CD4-positive, alpha-beta T cell treated with Interleukin-4 for 4 hours (primary cell): ENCODE results near the gene AMHR2.
"Not testable (repeated sequence)": the region's sequence is repeated elsewhere in the genome, so short reads cannot be mapped to it uniquely, and the experiment has no call there.

Experiments used
- DNase-seq: peaks from one replicate; pipeline ENCODE4 v3.0.0-alpha.2; 2020

The AMHR2 gene

GRCh38 chr12:53423597-53423996 lies at the start of gene AMHR2:
Gene AMHR2, plus strand, starts transcription at chr12:53423855. Its CDS starts 80 bp downstream, at chr12:53423935.
- DNase-seq = no peak

- not testable (repeated sequence) for DNase-seq
Observed at GRCh38 chr12:53374277-53374676, 49.4 kb upstream of the AMHR2 start.

- no peak for DNase-seq
Observed at GRCh38 chr12:53376747-53377146, 46.9 kb upstream of the AMHR2 start.

DNA sequence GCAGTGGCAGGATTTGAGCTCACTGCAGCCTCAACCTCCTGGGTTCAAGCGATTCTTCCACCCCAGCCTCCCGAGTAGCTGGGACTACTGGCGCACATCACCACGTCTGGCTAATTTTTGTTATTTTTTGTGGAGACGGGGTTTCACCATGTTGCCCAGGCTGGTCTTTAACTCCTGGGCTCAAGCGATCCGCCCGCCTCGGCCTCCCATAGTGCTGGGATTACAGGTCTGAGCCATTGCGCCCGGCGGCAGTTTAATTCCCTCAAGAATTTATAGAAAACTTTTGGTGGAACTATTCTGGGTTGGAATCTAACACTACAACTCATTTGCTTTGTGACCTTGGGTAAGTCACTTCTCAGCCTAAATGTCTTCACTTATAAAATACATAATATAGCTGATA lies 45.4 kb upstream of the AMHR2 start:
- no peak for DNase-seq

- DNase-seq = no peak
Observed at GRCh38 chr12:53378724-53379388, 44.8 kb upstream of the AMHR2 start.

DNA sequence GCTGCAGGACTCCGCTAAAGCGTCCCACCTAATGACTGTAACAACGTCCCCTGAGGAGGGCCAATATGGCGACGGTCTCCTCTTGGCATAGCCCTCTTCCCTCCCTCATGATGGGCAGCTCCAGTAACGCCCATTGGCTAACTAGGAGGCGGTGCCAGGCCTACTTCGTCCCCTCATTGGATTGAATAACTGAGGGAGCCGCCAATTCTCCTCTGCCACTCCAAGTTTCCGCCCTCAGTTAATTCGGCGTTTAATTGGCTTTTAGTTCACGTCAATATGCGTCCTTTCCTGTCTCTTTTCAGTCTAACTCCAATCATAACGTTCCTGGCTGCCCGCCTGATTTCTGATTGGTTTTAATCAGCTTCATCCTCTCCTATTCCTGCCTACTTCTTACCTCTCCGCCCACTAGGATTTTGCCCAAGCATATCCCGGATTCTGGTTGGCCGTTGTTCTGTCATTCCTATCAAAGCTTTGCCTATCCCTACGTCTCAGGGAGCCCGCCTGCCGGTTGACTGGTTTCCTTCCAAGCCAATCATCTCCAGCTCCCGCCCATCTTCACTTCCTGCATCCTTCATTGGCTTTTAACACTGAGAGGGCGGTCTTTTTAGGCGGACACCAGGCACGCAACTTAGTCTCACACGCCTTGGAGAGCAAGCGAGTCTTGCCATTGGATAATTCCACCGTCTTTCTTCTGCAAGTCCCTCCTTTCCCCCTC lies 44.1 kb upstream of the AMHR2 start:
- DNase-seq = peak; percentile 100

GRCh38 chr12:53380104-53380793 lies 43.4 kb upstream of the AMHR2 start, which contains the start of gene SP1:
Gene SP1, plus strand, starts transcription at chr12:53380176. Its CDS starts 116 bp downstream, at chr12:53380292.
- DNase-seq = peak; percentile 90

GRCh38 chr12:53380794-53381730 lies 42.6 kb upstream of the AMHR2 start:
- no peak for DNase-seq

DNA sequence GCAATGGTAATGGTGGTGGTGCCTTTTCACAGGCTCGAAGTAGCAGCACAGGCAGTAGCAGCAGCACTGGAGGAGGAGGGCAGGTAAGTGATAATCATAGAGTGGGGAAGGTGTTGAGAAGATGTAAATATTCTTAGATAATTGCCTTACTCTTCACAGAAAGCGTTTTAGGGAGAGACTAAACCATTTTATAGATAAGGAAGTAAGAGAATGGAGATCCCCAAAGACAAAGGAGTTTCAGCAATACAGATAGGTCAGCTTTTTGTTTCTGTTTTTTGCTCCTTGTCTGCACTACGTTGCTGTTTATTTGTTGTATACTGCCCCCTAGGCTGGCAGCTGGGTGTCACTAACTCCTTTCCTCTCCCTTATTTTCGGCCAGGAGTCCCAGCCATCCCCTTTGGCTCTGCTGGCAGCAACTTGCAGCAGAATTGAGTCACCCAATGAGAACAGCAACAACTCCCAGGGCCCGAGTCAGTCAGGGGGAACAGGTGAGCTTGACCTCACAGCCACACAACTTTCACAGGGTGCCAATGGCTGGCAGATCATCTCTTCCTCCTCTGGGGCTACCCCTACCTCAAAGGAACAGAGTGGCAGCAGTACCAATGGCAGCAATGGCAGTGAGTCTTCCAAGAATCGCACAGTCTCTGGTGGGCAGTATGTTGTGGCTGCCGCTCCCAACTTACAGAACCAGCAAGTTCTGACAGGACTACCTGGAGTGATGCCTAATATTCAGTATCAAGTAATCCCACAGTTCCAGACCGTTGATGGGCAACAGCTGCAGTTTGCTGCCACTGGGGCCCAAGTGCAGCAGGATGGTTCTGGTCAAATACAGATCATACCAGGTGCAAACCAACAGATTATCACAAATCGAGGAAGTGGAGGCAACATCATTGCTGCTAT lies 41.7 kb upstream of the AMHR2 start:
- DNase-seq = peak; percentile 64

- no peak for DNase-seq
Observed at GRCh38 chr12:53383258-53383657, 40.4 kb upstream of the AMHR2 start.

DNA sequence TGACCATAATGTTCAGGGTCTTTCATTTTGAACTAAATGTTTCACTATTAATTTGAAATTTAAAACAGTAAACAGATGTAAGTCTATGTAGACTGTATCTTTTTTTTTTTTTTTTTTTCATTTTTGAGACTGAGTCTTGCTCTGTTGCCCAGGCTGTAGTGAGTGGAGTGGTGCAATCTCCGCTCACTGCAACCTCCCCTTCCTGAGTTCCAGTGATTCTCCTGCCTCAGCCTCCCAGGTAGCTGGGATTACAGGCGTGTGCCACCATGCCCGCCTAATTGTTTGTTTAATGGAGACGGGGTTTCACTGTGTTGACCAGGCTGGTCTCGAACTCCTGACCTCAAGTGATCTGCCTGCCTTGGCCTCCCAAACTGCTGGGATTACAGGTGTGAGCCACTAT lies 37.3 kb upstream of the AMHR2 start:
- not testable (repeated sequence) for DNase-seq

- DNase-seq = no peak
Observed at GRCh38 chr12:53388932-53389331, 34.7 kb upstream of the AMHR2 start.

DNA sequence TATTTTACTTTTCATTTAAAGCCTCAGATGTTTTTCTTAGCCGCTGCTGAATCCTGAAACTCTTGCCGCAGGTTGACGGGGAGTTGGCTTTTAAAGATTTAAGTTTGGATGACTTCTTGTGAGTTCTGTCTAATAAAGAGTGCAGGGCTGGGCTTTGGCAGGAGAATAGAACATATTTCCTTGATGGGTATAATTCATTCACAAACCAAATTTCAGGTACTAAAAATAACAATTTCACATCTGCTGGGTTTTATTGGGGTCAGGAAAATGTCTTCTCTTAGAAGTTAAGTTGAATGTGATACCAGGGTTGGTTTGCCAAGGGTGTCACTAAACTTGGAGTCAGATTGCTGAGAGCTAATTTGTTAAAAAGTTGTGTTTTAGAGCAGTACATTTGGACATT lies 34.0 kb upstream of the AMHR2 start:
- DNase-seq = no peak

DNA sequence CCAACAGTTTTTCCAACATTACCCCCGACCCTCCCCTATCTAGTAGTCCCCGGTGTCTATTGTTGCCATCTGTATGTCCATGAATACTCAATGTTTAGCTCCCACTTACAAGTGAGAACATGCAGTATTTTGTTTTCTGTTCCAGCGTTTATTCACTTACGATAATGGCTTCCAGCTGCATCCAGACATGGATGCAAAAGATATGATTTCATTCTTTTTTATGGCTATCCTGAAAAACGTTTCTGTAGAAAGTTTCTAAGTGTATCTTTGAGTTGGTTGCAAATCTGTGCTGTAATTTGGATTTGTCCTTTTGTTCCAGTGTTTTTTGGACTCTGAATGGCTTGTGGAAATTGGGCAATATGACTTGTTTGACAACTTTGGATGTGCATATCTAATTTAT lies 31.9 kb upstream of the AMHR2 start:
- no peak for DNase-seq

DNA sequence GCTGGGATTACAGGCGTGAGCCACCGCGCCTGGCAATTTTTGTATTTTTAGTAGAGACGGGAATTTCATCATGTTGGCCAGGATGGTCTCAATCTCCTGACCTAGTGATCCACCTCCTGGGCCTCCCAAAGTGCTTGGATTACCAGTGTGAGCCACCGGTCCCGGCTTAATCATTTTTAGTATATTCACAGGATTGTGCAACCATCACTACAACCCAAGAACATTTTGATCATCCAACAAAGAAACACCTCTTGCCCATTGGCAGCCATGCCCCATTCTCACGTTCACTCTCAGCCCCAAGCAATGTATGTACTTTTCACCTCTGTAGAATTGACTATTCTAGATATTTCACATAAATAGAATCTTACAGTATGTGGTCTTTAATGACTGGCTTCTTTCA lies 23.8 kb upstream of the AMHR2 start:
- no peak for DNase-seq

GRCh38 chr12:53402351-53402750 lies 21.3 kb upstream of the AMHR2 start:
- not testable (repeated sequence) for DNase-seq

- no peak for DNase-seq
Observed at GRCh38 chr12:53402871-53403270, 20.8 kb upstream of the AMHR2 start.

DNA sequence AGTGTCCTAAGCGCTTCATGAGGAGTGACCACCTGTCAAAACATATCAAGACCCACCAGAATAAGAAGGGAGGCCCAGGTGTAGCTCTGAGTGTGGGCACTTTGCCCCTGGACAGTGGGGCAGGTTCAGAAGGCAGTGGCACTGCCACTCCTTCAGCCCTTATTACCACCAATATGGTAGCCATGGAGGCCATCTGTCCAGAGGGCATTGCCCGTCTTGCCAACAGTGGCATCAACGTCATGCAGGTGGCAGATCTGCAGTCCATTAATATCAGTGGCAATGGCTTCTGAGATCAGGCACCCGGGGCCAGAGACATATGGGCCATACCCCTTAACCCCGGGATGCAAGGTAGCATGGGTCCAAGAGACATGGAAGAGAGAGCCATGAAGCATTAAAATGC lies 12.7 kb upstream of the AMHR2 start:
- no peak for DNase-seq

GRCh38 chr12:53413485-53414204 lies 10.0 kb upstream of the AMHR2 start:
- DNase-seq = no peak

DNA sequence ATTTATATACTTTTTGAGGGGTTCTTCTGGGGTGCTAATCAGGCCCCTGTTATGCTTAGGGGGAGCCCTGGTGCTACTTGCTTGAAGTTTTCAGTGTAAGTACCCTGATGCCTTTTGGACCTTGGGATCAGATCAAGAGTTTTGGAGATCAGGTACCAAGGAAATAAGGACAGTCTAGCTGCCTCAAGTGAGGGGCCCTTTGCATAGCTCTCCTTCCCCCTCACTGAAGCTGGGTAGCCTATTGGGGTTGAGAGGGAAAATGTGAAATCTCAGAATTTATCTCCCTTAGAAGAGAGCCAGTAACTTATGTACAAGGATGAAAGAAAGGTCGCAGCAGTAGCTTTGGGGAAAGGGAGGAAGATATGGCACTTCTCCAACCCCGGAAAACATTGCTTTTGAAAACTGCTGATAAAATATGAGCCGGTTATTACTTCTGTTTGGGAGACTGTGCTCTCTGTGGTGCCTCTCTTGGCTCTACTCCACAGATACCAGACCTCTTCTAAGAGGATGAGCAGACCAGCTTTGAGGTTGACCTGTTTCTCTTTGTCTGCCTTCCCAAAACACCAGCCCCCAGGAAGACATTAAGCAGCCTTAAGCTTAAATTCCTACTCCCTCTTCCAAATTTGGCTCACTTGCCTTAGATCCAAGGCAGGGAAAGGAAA lies 8.8 kb upstream of the AMHR2 start:
- DNase-seq = no peak
